ENCODE measurements around the gene ASCC1. TPM values are rescaled to one million over a fixed set of nuclear protein-coding genes. Genes with fewer than 3 reads are reported as not detected.

The ASCC1 gene
- total and polyA plus RNA-seq, 2 of the 13 experiments (the other 11 are each of a cell fraction or from before 2014, with no cell fraction given), result 21.6 to 30.1 TPM

DNA sequence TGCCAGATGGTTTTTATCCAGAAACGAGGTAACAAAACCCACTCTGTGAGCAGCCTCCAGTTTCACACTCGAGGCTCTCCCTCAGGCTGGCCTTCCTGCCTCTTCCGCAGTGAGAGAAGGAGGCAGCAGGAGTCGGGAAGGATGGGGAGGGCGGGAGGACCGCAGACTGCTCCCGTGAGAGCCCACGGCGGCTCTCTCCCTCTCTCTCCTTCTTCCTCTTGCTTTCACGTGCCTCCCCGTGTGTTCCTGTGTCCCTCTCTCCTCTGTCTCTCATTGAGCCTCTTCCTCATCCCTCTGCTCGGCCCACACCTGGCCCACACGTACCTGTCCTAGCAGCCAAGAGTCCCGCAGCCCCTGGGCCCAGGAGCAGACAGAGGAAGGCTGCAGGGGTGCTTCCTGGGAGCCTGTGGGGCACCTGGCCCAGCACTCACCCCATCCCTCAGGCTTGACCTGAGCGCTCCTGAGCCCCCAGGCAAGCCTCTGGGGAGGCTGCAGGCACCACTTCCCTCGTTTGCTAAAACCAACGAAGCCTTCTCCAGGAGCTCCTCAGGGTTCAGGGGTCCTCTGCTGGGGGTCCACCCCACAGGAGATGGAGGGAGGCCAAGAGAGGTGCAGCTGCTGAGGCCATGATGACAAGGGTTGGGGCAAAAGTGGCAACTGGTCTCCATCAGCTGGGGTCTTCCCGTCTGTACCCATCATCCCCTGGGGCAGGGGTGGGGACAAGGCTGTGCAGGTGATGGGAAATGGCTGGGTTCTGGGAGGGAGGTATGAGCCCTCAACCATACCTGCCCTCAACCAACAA is 141.3 kb downstream of the ASCC1 start (continued):
- TF ChIP-seq, protein P1, sequence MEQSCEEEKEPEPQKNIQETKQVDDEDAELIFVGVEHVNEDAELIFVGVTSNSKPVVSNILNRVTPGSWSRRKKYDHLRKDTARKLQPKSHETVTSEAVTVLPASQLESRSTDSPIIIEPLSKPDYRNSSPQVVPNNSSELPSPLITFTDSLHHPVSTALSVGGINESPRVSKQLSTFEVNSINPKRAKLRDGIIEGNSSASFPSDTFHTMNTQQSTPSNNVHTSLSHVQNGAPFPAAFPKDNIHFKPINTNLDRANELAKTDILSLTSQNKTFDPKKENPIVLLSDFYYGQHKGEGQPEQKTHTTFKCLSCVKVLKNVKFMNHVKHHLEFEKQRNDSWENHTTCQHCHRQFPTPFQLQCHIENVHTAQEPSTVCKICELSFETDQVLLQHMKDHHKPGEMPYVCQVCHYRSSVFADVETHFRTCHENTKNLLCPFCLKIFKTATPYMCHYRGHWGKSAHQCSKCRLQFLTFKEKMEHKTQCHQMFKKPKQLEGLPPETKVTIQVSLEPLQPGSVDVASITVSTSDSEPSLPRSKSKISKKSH (CRISPR knock-in tag; IDR thresholded peaks at IDR 0.05; ENCODE audit: borderline replicate concordance), result no peak
- TF ChIP-seq, protein P2, sequence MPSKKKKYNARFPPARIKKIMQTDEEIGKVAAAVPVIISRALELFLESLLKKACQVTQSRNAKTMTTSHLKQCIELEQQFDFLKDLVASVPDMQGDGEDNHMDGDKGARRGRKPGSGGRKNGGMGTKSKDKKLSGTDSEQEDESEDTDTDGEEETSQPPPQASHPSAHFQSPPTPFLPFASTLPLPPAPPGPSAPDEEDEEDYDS (CRISPR knock-in tag; IDR thresholded peaks at IDR 0.05), result no peak
- TF ChIP-seq ZFP91 (CRISPR knock-in tag; IDR thresholded peaks at IDR 0.05; ENCODE audit: borderline replicate concordance) (no peak), ZNF513 (CRISPR knock-in tag; conservative IDR thresholded peaks at IDR 0.05) (no peak), SALL1 (CRISPR knock-in tag; IDR thresholded peaks at IDR 0.05) (no peak)
- TF ChIP-seq, protein P3, sequence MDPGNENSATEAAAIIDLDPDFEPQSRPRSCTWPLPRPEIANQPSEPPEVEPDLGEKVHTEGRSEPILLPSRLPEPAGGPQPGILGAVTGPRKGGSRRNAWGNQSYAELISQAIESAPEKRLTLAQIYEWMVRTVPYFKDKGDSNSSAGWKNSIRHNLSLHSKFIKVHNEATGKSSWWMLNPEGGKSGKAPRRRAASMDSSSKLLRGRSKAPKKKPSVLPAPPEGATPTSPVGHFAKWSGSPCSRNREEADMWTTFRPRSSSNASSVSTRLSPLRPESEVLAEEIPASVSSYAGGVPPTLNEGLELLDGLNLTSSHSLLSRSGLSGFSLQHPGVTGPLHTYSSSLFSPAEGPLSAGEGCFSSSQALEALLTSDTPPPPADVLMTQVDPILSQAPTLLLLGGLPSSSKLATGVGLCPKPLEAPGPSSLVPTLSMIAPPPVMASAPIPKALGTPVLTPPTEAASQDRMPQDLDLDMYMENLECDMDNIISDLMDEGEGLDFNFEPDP (CRISPR knock-in tag; conservative IDR thresholded peaks at IDR 0.05), result no peak

Data from HepG2 (cell line).